HCT116 (cell line): Measurements from ENCODE around the gene MFN2. TPM values are rescaled to one million over a fixed set of nuclear protein-coding genes. Genes with fewer than 3 reads are reported as not detected.

Source experiments
- ATAC-seq: fragments of 200-7000 bp; cut with Tn5 transposase; 2 replicates; pipeline ENCODE4 v1.9.1; 2020; ENCODE audit warnings: mild to moderate bottlenecking, moderate library complexity
- BruUV-seq: library from RNA; stranded (reverse); fragments of 400-500 nt; replicated peaks from 2 replicates; lab custom pipeline; 2021; lab: Mats Ljungman, UMichigan
- CTCF ChIA-PET: fragments of 300-600 bp; sonication (Branson Sonifier 250); formaldehyde crosslinking; loops from one replicate; lab custom pipeline; 2021; ENCODE audit warnings: antibody characterized with exemption; lab: Charles Lee
- POLR2A ChIA-PET: fragments of 300-600, 350-600 bp; sonication (Branson Sonifier 250); formaldehyde crosslinking; loops from one replicate; lab custom pipeline; 2021; ENCODE audit warnings: antibody characterized with exemption; lab: Charles Lee
- RAD21 ChIA-PET, 2 experiments: fragments of 300-600 bp; sonication (Branson Sonifier 250); formaldehyde crosslinking; loops; one replicate each; lab custom pipeline; 2023; ENCODE audit warnings: low total read pairs in 2 of 2; ENCODE audit not compliant: uncharacterized antibody in 2 of 2, unreplicated experiment in 2 of 2, low non-redundant PET in 1 of 2; lab: Charles Lee
- DNase-seq: peaks from one replicate; pipeline ENCODE4 v3.0.0-alpha.2; 2010; ENCODE audit warnings: low read depth, low spot score
- H2AFZ ChIP-seq: fragments of 200-600 bp; shearing (Covaris generic), sonication (generic); 2 replicates; pipeline ENCODE4 v1.6.1; 2017; ENCODE audit warnings: low read depth, mixed run types, mixed read lengths, antibody characterized with exemption, low read length; ENCODE audit not compliant: poor library complexity, severe bottlenecking
- H3K27ac ChIP-seq: 2 replicates; pipeline ENCODE4 v1.5.1; 2012; ENCODE audit warnings: low read depth, low read length
- H3K27me3 ChIP-seq: fragments of 200-600 bp; sonication (generic); 2 replicates; pipeline ENCODE4 v1.6.1; 2016; ENCODE audit warnings: mixed run types, low read length, mixed read lengths; ENCODE audit not compliant: insufficient read depth
- H3K36me3 ChIP-seq, 2 experiments: fragments of 200-500 bp in 1 of 2; fragments of 200-600 bp in 1 of 2; sonication (Bioruptor generic) in 1 of 2; sonication (generic) in 1 of 2; 2 replicates each; pipeline versions ENCODE4 v1.5.1 to v1.6.1; 2014 to 2016; ENCODE audit warnings: low read length in 2 of 2, inconsistent platforms in 1 of 2, mixed read lengths in 1 of 2, mixed run types in 1 of 2; ENCODE audit not compliant: insufficient read depth in 2 of 2, control insufficient read depth in 1 of 2
- H3K4me1 ChIP-seq, 2 experiments: fragments of 200-600 bp in 1 of 2; sonication (generic) in 1 of 2; 2 replicates each; pipeline versions ENCODE4 v1.5.1 to v1.6.1; 2012 to 2017; ENCODE audit warnings: low read length in 2 of 2, inconsistent platforms in 1 of 2, mild to moderate bottlenecking in 1 of 2, mixed read lengths in 1 of 2, mixed run types in 1 of 2, moderate library complexity in 1 of 2; ENCODE audit not compliant: insufficient read depth in 2 of 2, control insufficient read depth in 1 of 2
- H3K4me2 ChIP-seq: fragments of 200-600 bp; sonication (generic); 2 replicates; pipeline ENCODE4 v1.6.1; 2017; ENCODE audit warnings: mixed run types, low read length, mixed read lengths
- H3K4me3 ChIP-seq, 2 experiments: fragments of 200-600 bp in 1 of 2; sonication (generic) in 1 of 2; replicated peaks in 1 of 2; 2 replicates each; pipeline ENCODE4 v1.5.1; 2011 to 2016; ENCODE audit warnings: low read length in 2 of 2, control low read depth in 1 of 2, low read depth in 1 of 2, mild to moderate bottlenecking in 1 of 2, mixed read lengths in 1 of 2, mixed run types in 1 of 2
- H3K79me2 ChIP-seq: fragments of 200-600 bp; sonication (generic); 2 replicates; pipeline ENCODE4 v1.6.1; 2017; ENCODE audit warnings: mild to moderate bottlenecking, mixed run types, low read length, moderate library complexity, mixed read lengths; ENCODE audit not compliant: insufficient read depth
- H3K9ac ChIP-seq: fragments of 200-600 bp; sonication (generic); 2 replicates; pipeline ENCODE4 v1.6.1; 2016; ENCODE audit warnings: low read length, mixed read lengths
- H3K9me2 ChIP-seq: fragments of 200-600 bp; sonication (generic), shearing (Covaris generic); 2 replicates; pipeline ENCODE4 v1.6.1; 2017; ENCODE audit warnings: mixed run types, mild to moderate bottlenecking, moderate library complexity; ENCODE audit not compliant: insufficient read depth
- H3K9me3 ChIP-seq, 2 experiments: fragments of 200-500 bp in 1 of 2; fragments of 200-600 bp in 1 of 2; sonication (Bioruptor generic) in 1 of 2; sonication (generic) in 1 of 2; 2 replicates each; pipeline ENCODE4 v1.6.1; 2014 to 2017; ENCODE audit warnings: low read length in 2 of 2, mixed read lengths in 2 of 2, inconsistent platforms in 1 of 2, low read depth in 1 of 2, mild to moderate bottlenecking in 1 of 2, mixed run types in 1 of 2, moderate library complexity in 1 of 2; ENCODE audit not compliant: control insufficient read depth in 1 of 2, insufficient read depth in 1 of 2
- H4K20me1 ChIP-seq: fragments of 200-600 bp; sonication (generic), shearing (Covaris generic); 2 replicates; pipeline ENCODE4 v1.6.1; 2017; ENCODE audit warnings: mixed run types, mild to moderate bottlenecking, moderate library complexity; ENCODE audit not compliant: insufficient read depth
- CEBPB ChIP-seq: IDR thresholded peaks from 2 replicates; pipeline ENCODE4 v1.6.1; 2012; ENCODE audit warnings: low read depth
- EZH2phosphoT487 ChIP-seq: fragments of 200-600 bp; IDR thresholded peaks from 2 replicates; pipeline ENCODE4 v1.6.1; 2018; ENCODE audit warnings: antibody characterized with exemption, borderline replicate concordance
- JUND ChIP-seq: IDR thresholded peaks from 2 replicates; pipeline ENCODE4 v1.6.1; 2012
- POLR2AphosphoS5 ChIP-seq: IDR thresholded peaks from 2 replicates; pipeline ENCODE4 v1.6.1; 2011; ENCODE audit warnings: mild to moderate bottlenecking, low read depth, low read length, moderate library complexity
- RAD21 ChIP-seq: IDR thresholded peaks from 2 replicates; pipeline ENCODE4 v1.6.1; 2012; ENCODE audit warnings: low read depth, mild to moderate bottlenecking
- SP1 ChIP-seq: IDR thresholded peaks from 2 replicates; pipeline ENCODE4 v1.6.1; 2012; ENCODE audit warnings: low read depth
- TCF7L2 ChIP-seq: IDR thresholded peaks from 2 replicates; pipeline ENCODE4 v1.7.0; 2011; ENCODE audit warnings: borderline replicate concordance, inconsistent platforms; ENCODE audit not compliant: insufficient read depth, insufficient read length; ENCODE audit errors: extremely low read depth
- ZFX ChIP-seq: fragments of 450-650 bp; IDR thresholded peaks from 2 replicates; pipeline ENCODE4 v1.6.1; 2017
- ZNF274 ChIP-seq: fragments of 200-500 bp; sonication (Bioruptor generic); IDR thresholded peaks from 2 replicates; pipeline ENCODE4 v1.6.1; 2014; ENCODE audit warnings: mild to moderate bottlenecking, low read depth, low read length, inconsistent platforms
- intact Hi-C: fragments of 100-400 bp; cut with micrococcal nuclease; formaldehyde crosslinking; loops from 2 replicates; pipeline ENCODE4 v1.10.0; 2022
- total RNA-seq: library from RNA; stranded (reverse); gene quantifications from one replicate; pipeline ENCODE4 v1.2.1, GENCODE V29; 2021; ENCODE audit not compliant: unreplicated experiment
- TF ChIP-seq, protein P1 (sequence below), 3 experiments: fragments of 200-600 bp in 1 of 3; sonication (generic) in 1 of 3; IDR thresholded peaks in 2 of 3; conservative IDR thresholded peaks in 1 of 3; 2 replicates each; pipeline ENCODE4 v1.5.1; 2012 to 2017; ENCODE audit warnings: low read depth in 2 of 3, low read length in 2 of 3, antibody characterized with exemption in 1 of 3, borderline replicate concordance in 1 of 3, control low read depth in 1 of 3, mild to moderate bottlenecking in 1 of 3, mixed read lengths in 1 of 3, mixed run types in 1 of 3, moderate library complexity in 1 of 3; ENCODE audit not compliant: insufficient read depth in 1 of 3
- TF ChIP-seq, protein P2 (sequence below): IDR thresholded peaks from 2 replicates; pipeline ENCODE4 v1.6.1; 2011; ENCODE audit warnings: mild to moderate bottlenecking, low read length, moderate library complexity; ENCODE audit not compliant: insufficient replicate concordance; ENCODE audit errors: extremely low read depth
- TF ChIP-seq, protein P3 (sequence below): IDR thresholded peaks from 2 replicates; pipeline ENCODE4 v1.6.1; 2012; ENCODE audit warnings: low read depth

Gene MFN2
- total RNA-seq, 1 experiment from 2014 or later = 83.0 TPM

DNA sequence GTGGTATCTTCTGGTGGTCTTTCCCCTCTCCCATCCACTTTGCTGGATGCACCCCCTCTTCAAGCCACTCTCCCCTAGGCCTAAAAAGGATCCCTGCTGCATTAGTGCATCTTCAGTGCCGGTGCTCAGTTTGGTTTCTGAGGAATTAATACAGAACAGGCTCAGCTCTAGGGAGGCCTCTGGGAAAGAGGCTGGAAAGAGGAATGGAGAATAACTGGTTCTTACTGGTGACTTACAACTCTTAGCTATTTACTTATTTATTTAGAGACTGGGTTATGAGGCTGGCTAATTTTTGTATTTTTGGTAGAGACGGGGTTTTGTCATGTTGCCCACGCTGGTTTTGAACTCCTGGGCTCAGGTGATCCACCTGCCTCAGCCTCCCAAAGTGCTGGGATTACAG lies 19.0 kb downstream of the MFN2 start:
- TF ChIP-seq, protein P1, sequence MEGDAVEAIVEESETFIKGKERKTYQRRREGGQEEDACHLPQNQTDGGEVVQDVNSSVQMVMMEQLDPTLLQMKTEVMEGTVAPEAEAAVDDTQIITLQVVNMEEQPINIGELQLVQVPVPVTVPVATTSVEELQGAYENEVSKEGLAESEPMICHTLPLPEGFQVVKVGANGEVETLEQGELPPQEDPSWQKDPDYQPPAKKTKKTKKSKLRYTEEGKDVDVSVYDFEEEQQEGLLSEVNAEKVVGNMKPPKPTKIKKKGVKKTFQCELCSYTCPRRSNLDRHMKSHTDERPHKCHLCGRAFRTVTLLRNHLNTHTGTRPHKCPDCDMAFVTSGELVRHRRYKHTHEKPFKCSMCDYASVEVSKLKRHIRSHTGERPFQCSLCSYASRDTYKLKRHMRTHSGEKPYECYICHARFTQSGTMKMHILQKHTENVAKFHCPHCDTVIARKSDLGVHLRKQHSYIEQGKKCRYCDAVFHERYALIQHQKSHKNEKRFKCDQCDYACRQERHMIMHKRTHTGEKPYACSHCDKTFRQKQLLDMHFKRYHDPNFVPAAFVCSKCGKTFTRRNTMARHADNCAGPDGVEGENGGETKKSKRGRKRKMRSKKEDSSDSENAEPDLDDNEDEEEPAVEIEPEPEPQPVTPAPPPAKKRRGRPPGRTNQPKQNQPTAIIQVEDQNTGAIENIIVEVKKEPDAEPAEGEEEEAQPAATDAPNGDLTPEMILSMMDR (IDR thresholded peaks at IDR 0.05 in 2 of 3, conservative IDR thresholded peaks at IDR 0.05 in 1 of 3; ENCODE audit: borderline replicate concordance in 1 of 3, insufficient read depth in 1 of 3, low read depth in 2 of 3, low read length in 2 of 3) = no peak
- TF ChIP-seq, protein P2, sequence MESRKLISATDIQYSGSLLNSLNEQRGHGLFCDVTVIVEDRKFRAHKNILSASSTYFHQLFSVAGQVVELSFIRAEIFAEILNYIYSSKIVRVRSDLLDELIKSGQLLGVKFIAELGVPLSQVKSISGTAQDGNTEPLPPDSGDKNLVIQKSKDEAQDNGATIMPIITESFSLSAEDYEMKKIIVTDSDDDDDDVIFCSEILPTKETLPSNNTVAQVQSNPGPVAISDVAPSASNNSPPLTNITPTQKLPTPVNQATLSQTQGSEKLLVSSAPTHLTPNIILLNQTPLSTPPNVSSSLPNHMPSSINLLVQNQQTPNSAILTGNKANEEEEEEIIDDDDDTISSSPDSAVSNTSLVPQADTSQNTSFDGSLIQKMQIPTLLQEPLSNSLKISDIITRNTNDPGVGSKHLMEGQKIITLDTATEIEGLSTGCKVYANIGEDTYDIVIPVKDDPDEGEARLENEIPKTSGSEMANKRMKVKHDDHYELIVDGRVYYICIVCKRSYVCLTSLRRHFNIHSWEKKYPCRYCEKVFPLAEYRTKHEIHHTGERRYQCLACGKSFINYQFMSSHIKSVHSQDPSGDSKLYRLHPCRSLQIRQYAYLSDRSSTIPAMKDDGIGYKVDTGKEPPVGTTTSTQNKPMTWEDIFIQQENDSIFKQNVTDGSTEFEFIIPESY = no peak
- TF ChIP-seq ZNF274 = no peak
- no peak for TF ChIP-seq RAD21
- no peak for TF ChIP-seq JUND
- TF ChIP-seq, protein P3, sequence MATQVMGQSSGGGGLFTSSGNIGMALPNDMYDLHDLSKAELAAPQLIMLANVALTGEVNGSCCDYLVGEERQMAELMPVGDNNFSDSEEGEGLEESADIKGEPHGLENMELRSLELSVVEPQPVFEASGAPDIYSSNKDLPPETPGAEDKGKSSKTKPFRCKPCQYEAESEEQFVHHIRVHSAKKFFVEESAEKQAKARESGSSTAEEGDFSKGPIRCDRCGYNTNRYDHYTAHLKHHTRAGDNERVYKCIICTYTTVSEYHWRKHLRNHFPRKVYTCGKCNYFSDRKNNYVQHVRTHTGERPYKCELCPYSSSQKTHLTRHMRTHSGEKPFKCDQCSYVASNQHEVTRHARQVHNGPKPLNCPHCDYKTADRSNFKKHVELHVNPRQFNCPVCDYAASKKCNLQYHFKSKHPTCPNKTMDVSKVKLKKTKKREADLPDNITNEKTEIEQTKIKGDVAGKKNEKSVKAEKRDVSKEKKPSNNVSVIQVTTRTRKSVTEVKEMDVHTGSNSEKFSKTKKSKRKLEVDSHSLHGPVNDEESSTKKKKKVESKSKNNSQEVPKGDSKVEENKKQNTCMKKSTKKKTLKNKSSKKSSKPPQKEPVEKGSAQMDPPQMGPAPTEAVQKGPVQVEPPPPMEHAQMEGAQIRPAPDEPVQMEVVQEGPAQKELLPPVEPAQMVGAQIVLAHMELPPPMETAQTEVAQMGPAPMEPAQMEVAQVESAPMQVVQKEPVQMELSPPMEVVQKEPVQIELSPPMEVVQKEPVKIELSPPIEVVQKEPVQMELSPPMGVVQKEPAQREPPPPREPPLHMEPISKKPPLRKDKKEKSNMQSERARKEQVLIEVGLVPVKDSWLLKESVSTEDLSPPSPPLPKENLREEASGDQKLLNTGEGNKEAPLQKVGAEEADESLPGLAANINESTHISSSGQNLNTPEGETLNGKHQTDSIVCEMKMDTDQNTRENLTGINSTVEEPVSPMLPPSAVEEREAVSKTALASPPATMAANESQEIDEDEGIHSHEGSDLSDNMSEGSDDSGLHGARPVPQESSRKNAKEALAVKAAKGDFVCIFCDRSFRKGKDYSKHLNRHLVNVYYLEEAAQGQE = no peak
- TF ChIP-seq ZFX = no peak
- TF ChIP-seq EZH2phosphoT487 = no peak
- no peak for TF ChIP-seq POLR2AphosphoS5
- TF ChIP-seq TCF7L2 = no peak
- TF ChIP-seq SP1 = no peak
- no peak for TF ChIP-seq CEBPB
- Histone ChIP-seq H3K4me2 (no peak overlapping the region), H3K36me3 (peaks cover 36 to 65% of the 10 kb centered on the region in 2 experiments), H3K9ac (no peak overlapping the region), H3K4me1 (peaks cover 0 to 14% of the 10 kb centered on the region in 2 experiments; a peak in 2 of 4 replicates), H3K9me3 (no peaks in the 10 kb centered on the region), H2AFZ (no peak overlapping the region), H4K20me1 (no peaks in the 10 kb centered on the region), H3K4me3 (no peak overlapping the region), H3K27me3 (no peaks in the 10 kb centered on the region), H3K27ac (no peak overlapping the region), H3K9me2 (no peaks in the 10 kb centered on the region), H3K79me2 (no peaks in the 10 kb centered on the region)
- ChIA-PET RAD21 (no interaction called here), CTCF (no interaction called here), POLR2A (interaction anchor here (0.6 kb wide), 1 partner anchor 18 kb away, joined by 3 read pairs; no protein-coding TSS in a partner anchor)
- intact Hi-C loops = no loop called here
- ATAC-seq = no peak
- no TSS peak for BruUV-seq
- DNase-seq = no peak
